ENCODE measurements around the gene DNAL4. TPM values are rescaled to one million over a fixed set of nuclear protein-coding genes. Genes with fewer than 3 reads are reported as not detected.

Gene DNAL4
- total and polyA plus RNA-seq, 2 of the 4 experiments (the other 2 are of a cell fraction): 6.1 to 12.1 TPM

GRCh38 chr22:38781033-38781432 is 12.9 kb downstream of the DNAL4 start:
- dilution Hi-C loops (cut with HindIII; ENCODE audit: low sequenced_read_pairs, unreplicated experiment): no loop called here
- no peak overlapping the region for H2AFZ ChIP-seq (replicated peaks; ENCODE audit: low read length, poor library complexity)
- H3K27ac ChIP-seq (ENCODE audit: insufficient read depth, low read length): no peak overlapping the region
- H3K4ac ChIP-seq (ENCODE audit: low read depth, low read length): no peak overlapping the region
- no peak overlapping the region for H3K4me3 ChIP-seq (ENCODE audit: insufficient read depth, low read depth, low read length)
- H4K91ac ChIP-seq (ENCODE audit: insufficient read depth, low read depth, low read length): no peak overlapping the region
- H3K4me1 ChIP-seq (ENCODE audit: control insufficient read depth, insufficient read depth, low read length): peaks cover 2% of the 10 kb centered on the region; the same call in 1 of the 2 replicates
- H2BK15ac ChIP-seq (ENCODE audit: low read depth, low read length): no peak overlapping the region
- peaks cover 17% of the 10 kb centered on the region; the same call in 1 of the 2 replicates for H3K36me3 ChIP-seq (ENCODE audit: control insufficient read depth, insufficient read depth, low read length)
- no TSS peak for BruUV-seq (replicated peaks)
- H3K23ac ChIP-seq (ENCODE audit: low read depth, low read length): no peak overlapping the region
- peaks cover 11% of the 10 kb centered on the region; the same call in 1 of the 2 replicates for H3K9me1 ChIP-seq (ENCODE audit: insufficient read depth, low read length)
- DNase-seq (no peak), ATAC-seq (ENCODE audit: low read depth) (no peak)
- intact Hi-C loops (cut with micrococcal nuclease): no loop called here
- H2BK120ac ChIP-seq (ENCODE audit: low read depth, low read length): no peak overlapping the region
- no peak overlapping the region for H3K56ac ChIP-seq (ENCODE audit: extremely low read depth, insufficient read depth, low read length)
- CTCF ChIA-PET: no interaction called here
- peaks cover 10% of the 10 kb centered on the region for H4K20me1 ChIP-seq (ENCODE audit: insufficient read depth, low read length)
- no peak overlapping the region for H2AK5ac ChIP-seq (ENCODE audit: low read depth, low read length)
- TF ChIP-seq RFX5 (IDR thresholded peaks at IDR 0.05; ENCODE audit: low read depth, low read length) (no peak), MAZ (IDR thresholded peaks at IDR 0.05; ENCODE audit: borderline replicate concordance, low read depth, low read length) (no peak), ELK1 (IDR thresholded peaks at IDR 0.05; ENCODE audit: borderline replicate concordance, low read depth, low read length) (no peak), MAFK (IDR thresholded peaks at IDR 0.05; ENCODE audit: low read depth, low read length) (no peak), SMC3 (IDR thresholded peaks at IDR 0.05; ENCODE audit: low read depth, low read length) (no peak)
- peaks cover 0 to 22% of the 10 kb centered on the region in 2 experiments; a peak in 2 of 4 replicates for H3K79me1 ChIP-seq (ENCODE audit: low read depth in 1 of 2, low read length in 2 of 2)
- WGBS, 2 experiments (ENCODE audit: extremely low coverage in 2 of 2, insufficient read length in 1 of 2): 90% methylated on average over 4 of the region's 13 CpGs; no CpG with 5 or more reads in 1 of the 2 experiments
- H3K27me3 ChIP-seq (ENCODE audit: control insufficient read depth, insufficient read depth, low read length): no peaks in the 10 kb centered on the region
- H3K9ac ChIP-seq (ENCODE audit: low read depth, low read length): no peak overlapping the region
- H3K9me3 ChIP-seq (ENCODE audit: control insufficient read depth, insufficient read depth, low read length): no peaks in the 10 kb centered on the region
- no peak overlapping the region for H3K18ac ChIP-seq (ENCODE audit: low read depth, low read length)
- H4K8ac ChIP-seq (ENCODE audit: low read depth in 2 of 2, low read length in 2 of 2): no peak overlapping the region
- H2AK9ac ChIP-seq (replicated peaks; ENCODE audit: low read depth, low read length, poor library complexity): no peak overlapping the region
- no peak overlapping the region for H2BK5ac ChIP-seq (ENCODE audit: low read depth, low read length, poor library complexity, severe bottlenecking)
- no peak overlapping the region for H4K5ac ChIP-seq (ENCODE audit: low read depth, low read length)
- no peak overlapping the region for H2BK20ac ChIP-seq (ENCODE audit: low read depth, low read length)
- no peak overlapping the region for H3K14ac ChIP-seq (replicated peaks; ENCODE audit: low read depth, low read length)
- H3K4me2 ChIP-seq (ENCODE audit: low read depth, low read length): no peak overlapping the region
- POLR2A ChIA-PET (ENCODE audit: unreplicated experiment): no interaction called here
- in situ Hi-C loops (cut with MboI; ENCODE audit: low sequenced_read_pairs): no loop called here
